HepG2 (cell line): Measurements from ENCODE around the gene GNA14. TPM values are rescaled to one million over a fixed set of nuclear protein-coding genes. Genes with fewer than 3 reads are reported as not detected.

ENCODE experiments used
- ARID5B ChIP-seq: IDR thresholded peaks from 2 replicates; pipeline ENCODE4 v1.4.0; 2020; ENCODE audit warnings: mild to moderate bottlenecking, missing genetic modification reagents
- EP300 ChIP-seq, 3 experiments: sonication (generic) in 1 of 3; formaldehyde crosslinking in 1 of 3; IDR thresholded peaks; 2 replicates each; pipeline versions ENCODE4 v1.5.1 to v1.6.1; 2011 to 2020; ENCODE audit warnings: low read depth in 2 of 3, low read length in 2 of 3, borderline replicate concordance in 1 of 3, improper control_type of control experiment in 1 of 3, mild to moderate bottlenecking in 1 of 3, missing genetic modification reagents in 1 of 3, moderate library complexity in 1 of 3
- FOXO4 ChIP-seq: sonication (generic); formaldehyde crosslinking; conservative IDR thresholded peaks from 2 replicates; pipeline ENCODE4 v1.8.1; 2023; ENCODE audit warnings: missing genetic modification reagents
- HCFC1 ChIP-seq: fragments of 150-350 bp; IDR thresholded peaks from 2 replicates; pipeline ENCODE4 v1.6.1; 2014; ENCODE audit warnings: low read depth, low read length
- HDAC6 ChIP-seq: fragments of 200-600 bp; sonication (generic); IDR thresholded peaks from 2 replicates; pipeline ENCODE4 v1.7.0; 2017; ENCODE audit warnings: mild to moderate bottlenecking, antibody characterized with exemption, low read length, low read depth
- NFKB2 ChIP-seq: sonication (generic); formaldehyde crosslinking; IDR thresholded peaks from 2 replicates; pipeline ENCODE4 v1.4.0; 2020; ENCODE audit warnings: missing genetic modification reagents, borderline replicate concordance
- RBAK ChIP-seq: sonication (generic); formaldehyde crosslinking; IDR thresholded peaks from 2 replicates; pipeline ENCODE4 v1.5.1; 2020; ENCODE audit warnings: mild to moderate bottlenecking, missing genetic modification reagents
- SOX6 ChIP-seq, 2 experiments: fragments of 450-650 bp in 1 of 2; sonication (generic) in 1 of 2; formaldehyde crosslinking in 1 of 2; IDR thresholded peaks; 2 replicates each; pipeline versions ENCODE4 v1.4.0 to v1.6.1; 2017 to 2020; ENCODE audit warnings: antibody characterized with exemption in 1 of 2, mild to moderate bottlenecking in 1 of 2, missing genetic modification reagents in 1 of 2
- SRSF4 ChIP-seq: fragments of 200-400 bp; formaldehyde crosslinking; IDR thresholded peaks from one replicate; pipeline ENCODE4 v1.6.1; 2018; ENCODE audit warnings: mild to moderate bottlenecking, low read depth, low read length, moderate library complexity; ENCODE audit not compliant: poor library complexity, severe bottlenecking
- ZMAT3 ChIP-seq: sonication (generic); formaldehyde crosslinking; conservative IDR thresholded peaks from 2 replicates; pipeline ENCODE4 v1.7.0; 2021; ENCODE audit warnings: missing genetic modification reagents
- ZNF224 ChIP-seq: sonication (generic); formaldehyde crosslinking; IDR thresholded peaks from 2 replicates; pipeline ENCODE4 v1.5.0; 2020; ENCODE audit warnings: mild to moderate bottlenecking, missing genetic modification reagents
- ZNF382 ChIP-seq: sonication (generic); formaldehyde crosslinking; IDR thresholded peaks from 2 replicates; pipeline ENCODE4 v1.5.0; 2020; ENCODE audit warnings: missing genetic modification reagents, mild to moderate bottlenecking, borderline replicate concordance
- ZSCAN9 ChIP-seq: IDR thresholded peaks from 2 replicates; pipeline ENCODE4 v1.6.1; 2016; ENCODE audit warnings: borderline replicate concordance
- polyA plus RNA-seq, 8 experiments: library from polyadenylated mRNA; depleted of rRNA in 3 of 8; stranded (reverse) in 7 of 8; unstranded in 1 of 8; fragments of >200 nt; fragmentation: Illumina TruSeq in 4 of 8; extraction: Trizol in 4 of 8; gene quantifications; 2 replicates each; pipeline versions ENCODE4 v1.2.1 to v1.2.3, GENCODE V29; 2011 to 2016; ENCODE audit warnings: low read depth in 4 of 8, missing spikeins in 1 of 8, mixed read lengths in 1 of 8; ENCODE audit not compliant: insufficient read depth in 1 of 8
- total RNA-seq, 5 experiments: library from RNA; depleted of rRNA; stranded (reverse); fragments of >200 nt; fragmentation: Illumina TruSeq; extraction: Trizol; gene quantifications; 2 replicates each; pipeline ENCODE4 v1.2.3, GENCODE V29; 2016; ENCODE audit warnings: low read depth in 1 of 5

GNA14 gene
- total and polyA plus RNA-seq, 2 of the 13 experiments (the other 11 are each of a cell fraction or from before 2014, with no cell fraction given): not detected

- TF ChIP-seq RBAK (CRISPR knock-in tag) (no peak), ZSCAN9 (CRISPR knock-in tag) (no peak), NFKB2 (no peak), EP300 (IDR thresholded peaks at IDR 0.05; ENCODE audit: low read depth in 2 of 2, low read length in 2 of 2) (peak in 1 of 2 experiments; percentile 71; a peak in 1 of 4 replicates), EP300 (CRISPR knock-in tag; IDR thresholded peaks at IDR 0.05; ENCODE audit: borderline replicate concordance) (no peak), ZNF382 (CRISPR knock-in tag) (no peak), SRSF4 (no peak), ARID5B (peak; percentile 40; the same call in 1 of the 2 replicates), HDAC6 (no peak), ZNF224 (no peak), FOXO4 (CRISPR knock-in tag) (no peak), ZMAT3 (CRISPR knock-in tag) (no peak), HCFC1 (no peak), SOX6 (IDR thresholded peaks at IDR 0.05) (no peak), SOX6 (CRISPR knock-in tag; IDR thresholded peaks at IDR 0.05) (0 out of 2 replicates have a peak, but pooled peaks have one; percentile 18)
Observed at GRCh38 chr9:77495834-77496671, 152.1 kb downstream of the GNA14 start (continued).
